Activated B cell treated with CpG ODN at 0.5 μM for 24 hours (primary cell): ENCODE measurements around the gene SLC6A3. TPM values are rescaled to one million over a fixed set of nuclear protein-coding genes. Genes with fewer than 3 reads are reported as not detected.
"Not testable (repeated sequence)": the region's sequence is repeated elsewhere in the genome, so short reads cannot be mapped to it uniquely, and the experiment has no call there.

ENCODE experiments used
- ATAC-seq: fragments of 200-7000 bp; cut with Tn5 transposase; one replicate; pipeline ENCODE4 v1.10.0; 2021; ENCODE audit warnings: low read depth, mild to moderate bottlenecking, moderate library complexity
- CTCF ChIA-PET: fragments of 350-600 bp; sonication (Branson Sonifier 250); formaldehyde crosslinking; loops from one replicate; lab custom pipeline; 2021; ENCODE audit warnings: antibody characterized with exemption; lab: Charles Lee
- POLR2A ChIA-PET: fragments of 350-600 bp; sonication (Branson Sonifier 250); formaldehyde crosslinking; loops from one replicate; lab custom pipeline; 2021; ENCODE audit warnings: antibody characterized with exemption; lab: Charles Lee
- DNase-seq: peaks from one replicate; pipeline ENCODE4 v3.0.0; 2022
- H3K27ac Mint-ChIP-seq: one replicate; pipeline ENCODE4 v1.8.0; 2020; ENCODE audit warnings: mixed read lengths
- H3K27me3 Mint-ChIP-seq: one replicate; pipeline ENCODE4 v1.8.0; 2021; ENCODE audit warnings: mixed read lengths
- H3K36me3 Mint-ChIP-seq: one replicate; pipeline ENCODE4 v1.8.0; 2021; ENCODE audit warnings: low read depth, mixed read lengths
- H3K4me1 Mint-ChIP-seq: one replicate; pipeline ENCODE4 v1.8.0; 2021; ENCODE audit warnings: mixed read lengths
- H3K4me3 Mint-ChIP-seq: one replicate; pipeline ENCODE4 v1.8.0; 2020; ENCODE audit warnings: mild to moderate bottlenecking, mixed read lengths
- H3K9me3 Mint-ChIP-seq: one replicate; pipeline ENCODE4 v1.8.0; 2020; ENCODE audit warnings: mixed read lengths
- CTCF ChIP-seq: fragments of 200-600 bp; IDR thresholded peaks from one replicate; pipeline ENCODE4 v1.8.0; 2022; ENCODE audit warnings: antibody characterized with exemption, mild to moderate bottlenecking
- intact Hi-C: fragments of 100-400 bp; cut with micrococcal nuclease; formaldehyde crosslinking; loops from one replicate; pipeline ENCODE4 v1.15.1; 2024
- total RNA-seq: library from RNA; stranded (reverse); gene quantifications from 2 replicates; pipeline ENCODE4 v1.2.3, GENCODE V29; 2022

SLC6A3 gene
- total RNA-seq, 1 donor from 2014 or later, result 2.0 TPM

GRCh38 chr5:1429066-1429465, 16.2 kb downstream of the SLC6A3 start:
- CTCF ChIA-PET, result no interaction called here
- Mint-ChIP-seq H3K9me3 (peaks cover 9% of the 10 kb centered on the region), H3K27ac (no peak overlapping the region), H3K36me3 (peaks cover 3% of the 10 kb centered on the region), H3K4me1 (no peaks in the 10 kb centered on the region), H3K27me3 (peaks cover 10% of the 10 kb centered on the region), H3K4me3 (no peak overlapping the region)
- DNase-seq (no peak), ATAC-seq (no peak)
- no peak for TF ChIP-seq CTCF
- POLR2A ChIA-PET, result no interaction called here
- intact Hi-C loops, result no loop called here

GRCh38 chr5:1428107-1428506, 17.1 kb downstream of the SLC6A3 start:
- POLR2A ChIA-PET, result no interaction called here
- Mint-ChIP-seq H3K27me3 (peaks cover 4% of the 10 kb centered on the region), H3K4me3 (no peak overlapping the region), H3K9me3 (peaks cover 9% of the 10 kb centered on the region), H3K36me3 (peaks cover 3% of the 10 kb centered on the region), H3K27ac (no peak overlapping the region), H3K4me1 (no peaks in the 10 kb centered on the region)
- ATAC-seq, result no peak
- no peak for TF ChIP-seq CTCF
- no peak for DNase-seq
- CTCF ChIA-PET, result no interaction called here
- intact Hi-C loops, result no loop called here

GRCh38 chr5:1424716-1425115, 20.5 kb downstream of the SLC6A3 start:
- H3K27me3 Mint-ChIP-seq, result peaks cover 4% of the 10 kb centered on the region
- ChIA-PET POLR2A (no interaction called here), CTCF (no interaction called here)
- no peaks in the 10 kb centered on the region for H3K4me1 Mint-ChIP-seq
- TF ChIP-seq CTCF, result no peak
- DNase-seq (no peak), ATAC-seq (no peak)
- intact Hi-C loops, result no loop called here
- no peak overlapping the region for H3K27ac Mint-ChIP-seq
- peaks cover 9% of the 10 kb centered on the region for H3K9me3 Mint-ChIP-seq
- H3K36me3 Mint-ChIP-seq, result peaks cover 3% of the 10 kb centered on the region
- H3K4me3 Mint-ChIP-seq, result no peak overlapping the region

- ATAC-seq (no peak), DNase-seq (no peak)
- intact Hi-C loops, result no loop called here
- H3K4me3 Mint-ChIP-seq, result no peak overlapping the region
- peaks cover 3% of the 10 kb centered on the region for H3K36me3 Mint-ChIP-seq
- H3K4me1 Mint-ChIP-seq, result no peaks in the 10 kb centered on the region
- no peak for TF ChIP-seq CTCF
- H3K9me3 Mint-ChIP-seq, result peaks cover 6% of the 10 kb centered on the region
- ChIA-PET CTCF (no interaction called here), POLR2A (no interaction called here)
- peaks cover 4% of the 10 kb centered on the region for H3K27me3 Mint-ChIP-seq
- no peak overlapping the region for H3K27ac Mint-ChIP-seq
Measured at GRCh38 chr5:1423901-1424603, 21.2 kb downstream of the SLC6A3 start.

GRCh38 chr5:1422522-1422921, 22.7 kb downstream of the SLC6A3 start:
- H3K27ac Mint-ChIP-seq, ATAC-seq, H3K4me1 Mint-ChIP-seq, intact Hi-C loops, CTCF ChIA-PET, H3K9me3 Mint-ChIP-seq, H3K4me3 Mint-ChIP-seq, H3K36me3 Mint-ChIP-seq, POLR2A ChIA-PET, DNase-seq, H3K27me3 Mint-ChIP-seq: not testable (repeated sequence)
